Measurements from ENCODE around the gene PPA1. TPM values are rescaled to one million over a fixed set of nuclear protein-coding genes. Genes with fewer than 3 reads are reported as not detected.
"Not testable (repeated sequence)": the region's sequence is repeated elsewhere in the genome, so short reads cannot be mapped to it uniquely, and the experiment has no call there.

The PPA1 gene
- total and polyA plus RNA-seq, 7 donors: 51.2 to 273 (median 99.5) TPM

GRCh38 chr10:70162892-70163201, 70.4 kb downstream of the PPA1 start:
- intact Hi-C loops (cut with DNase I): no loop called here
- Histone ChIP-seq H3K4me3 (no peak overlapping the region), H3K4me1 (peaks cover 0 to 55% (median 38%) of the 10 kb centered on the region in 4 donors), H3K27ac (no peak overlapping the region), H3K36me3 (peaks cover 0 to 49% (median 2%) of the 10 kb centered on the region in 4 donors), H3K9me3 (no peaks in the 10 kb centered on the region), H3K27me3 (no peaks in the 10 kb centered on the region)
- no peak for DNase-seq
- WGBS, 2 donors: 39 to 47% methylated on average over 1 of the region's 1 CpG
- TF ChIP-seq EP300 (IDR thresholded peaks at IDR 0.05) (no peak), POLR2AphosphoS5 (IDR thresholded peaks at IDR 0.05) (no peak), POLR2A (IDR thresholded peaks at IDR 0.05) (no peak)

GRCh38 chr10:70162151-70162891, 70.9 kb downstream of the PPA1 start:
- intact Hi-C loops (cut with DNase I): no loop called here
- Histone ChIP-seq H3K4me3 (no peak overlapping the region), H3K9me3 (no peaks in the 10 kb centered on the region), H3K27me3 (no peaks in the 10 kb centered on the region), H3K4me1 (peaks cover 0 to 50% (median 33%) of the 10 kb centered on the region in 4 donors), H3K27ac (no peak overlapping the region), H3K36me3 (peaks cover 0 to 55% (median 2%) of the 10 kb centered on the region in 4 donors)
- WGBS, 2 donors: 88% methylated on average over 1 of the region's 2 CpGs
- no peak for DNase-seq
- TF ChIP-seq POLR2AphosphoS5 (IDR thresholded peaks at IDR 0.05) (no peak), EP300 (IDR thresholded peaks at IDR 0.05) (no peak), POLR2A (IDR thresholded peaks at IDR 0.05) (no peak), CTCF (IDR thresholded peaks at IDR 0.05) (no peak)

- no peak for DNase-seq
- Histone ChIP-seq H3K4me3 (no peak overlapping the region), H3K4me1 (peaks cover 0 to 36% (median 25%) of the 10 kb centered on the region in 4 donors), H3K27ac (no peak overlapping the region), H3K27me3 (no peaks in the 10 kb centered on the region), H3K9me3 (no peaks in the 10 kb centered on the region), H3K36me3 (peaks cover 0 to 63% (median 15%) of the 10 kb centered on the region in 4 donors)
- intact Hi-C loops (cut with DNase I): no loop called here
- no peak for TF ChIP-seq POLR2AphosphoS5 (IDR thresholded peaks at IDR 0.05)
- 34 to 64% methylated on average over 1 of the region's 1 CpG for WGBS, 2 donors
Measured at GRCh38 chr10:70160798-70161197, 72.4 kb downstream of the PPA1 start.

- DNase-seq; intact Hi-C loops (cut with DNase I); H3K27me3 ChIP-seq; H3K27ac ChIP-seq; H3K9me3 ChIP-seq; H3K4me3 ChIP-seq: not testable (repeated sequence)
- Histone ChIP-seq H3K4me1 (peaks cover 0 to 26% (median 20%) of the 10 kb centered on the region in 4 donors), H3K36me3 (peaks cover 0 to 71% (median 25%) of the 10 kb centered on the region in 4 donors)
- WGBS, 2 donors: 31 to 93% methylated on average over 3 of the region's 3 CpGs
Measured at GRCh38 chr10:70159366-70159765, 73.9 kb downstream of the PPA1 start.

- intact Hi-C loops (cut with DNase I): no loop called here
- TF ChIP-seq POLR2AphosphoS5 (IDR thresholded peaks at IDR 0.05) (no peak), CTCF (IDR thresholded peaks at IDR 0.05) (no peak), POLR2A (IDR thresholded peaks at IDR 0.05) (no peak), EP300 (IDR thresholded peaks at IDR 0.05) (no peak)
- no peak for DNase-seq
- no peak overlapping the region for H3K4me3 ChIP-seq
- no peaks in the 10 kb centered on the region for H3K27me3 ChIP-seq
- H3K4me1 ChIP-seq: peaks cover 0 to 16% (median 10%) of the 10 kb centered on the region in 4 donors
- peaks cover 3 to 82% (median 32%) of the 10 kb centered on the region in 4 donors for H3K36me3 ChIP-seq
- no peak overlapping the region for H3K27ac ChIP-seq
- WGBS, 2 donors: 81% methylated on average over 2 of the region's 2 CpGs
- H3K9me3 ChIP-seq: no peaks in the 10 kb centered on the region
Measured at GRCh38 chr10:70158113-70158512, 75.1 kb downstream of the PPA1 start.

- Histone ChIP-seq H3K36me3 (peaks cover 19 to 96% (median 44%) of the 10 kb centered on the region in 4 donors), H3K27ac (no peak overlapping the region), H3K4me3 (no peak overlapping the region), H3K27me3 (no peaks in the 10 kb centered on the region), H3K4me1 (no peaks in the 10 kb centered on the region), H3K9me3 (no peaks in the 10 kb centered on the region)
- no peak for DNase-seq
- 59 to 82% methylated on average over 3 of the region's 3 CpGs for WGBS, 2 donors
- TF ChIP-seq POLR2A (IDR thresholded peaks at IDR 0.05) (no peak), CTCF (IDR thresholded peaks at IDR 0.05) (no peak), EP300 (IDR thresholded peaks at IDR 0.05) (no peak), POLR2AphosphoS5 (IDR thresholded peaks at IDR 0.05) (no peak)
- intact Hi-C loops (cut with DNase I): no loop called here
Measured at GRCh38 chr10:70155255-70155838, 77.9 kb downstream of the PPA1 start.

Measured in sigmoid colon (tissue), 7 donors.